SH-SY5Y (cell line): Measurements from ENCODE around the gene LIN7C.

Experiments
- GATA2 ChIP-seq: IDR thresholded peaks from 2 replicates; pipeline ENCODE4 v1.6.1; 2011; ENCODE audit warnings: mild to moderate bottlenecking, low read depth, low read length
- GATA3 ChIP-seq: IDR thresholded peaks from 2 replicates; pipeline ENCODE4 v1.6.1; 2011; ENCODE audit warnings: low read depth, mild to moderate bottlenecking, low read length, moderate library complexity

- TF ChIP-seq GATA3 (no peak), GATA2 (no peak)
These were observed 2.4 kb downstream of the LIN7C start for GRCh38 chr11:27504205-27504604.
